CD4-positive, alpha-beta T cell treated with Interleukin-4 for 1 hour (primary cell): Measurements from ENCODE around the gene GPX5.
"Not testable (repeated sequence)": the region's sequence is repeated elsewhere in the genome, so short reads cannot be mapped to it uniquely, and the experiment has no call there.

Experiments
- DNase-seq, 2 donors: peaks; one replicate each; pipeline ENCODE4 v3.0.0-alpha.2; 2020 to 2022

The GPX5 gene

GRCh38 chr6:28515676-28516075 lies 10.0 kb upstream of the GPX5 start, which contains the start of gene GPX6:
GPX6 (minus strand) TSS chr6:28515793; CDS start chr6:28515743, 50 bp downstream.
- no peak for DNase-seq

GRCh38 chr6:28517964-28518363 lies 7.7 kb upstream of the GPX5 start:
- DNase-seq: no peak

- no peak for DNase-seq
Observed at GRCh38 chr6:28522594-28523240, 3.0 kb upstream of the GPX5 start.

- DNase-seq: peak; percentile 25 to 51
Observed at GRCh38 chr6:28523241-28523622, 2.4 kb upstream of the GPX5 start.

- DNase-seq: no peak
Observed at GRCh38 chr6:28530777-28531176, 5.1 kb downstream of the GPX5 start.

- no peak for DNase-seq
Observed at GRCh38 chr6:28531479-28532128, 5.9 kb downstream of the GPX5 start.

GRCh38 chr6:28534306-28534705 lies 8.6 kb downstream of the GPX5 start:
- no peak for DNase-seq

- no peak for DNase-seq
Observed at GRCh38 chr6:28534875-28535274, 9.2 kb downstream of the GPX5 start.

GRCh38 chr6:28537065-28537464 lies 11.4 kb downstream of the GPX5 start:
- DNase-seq: no peak

GRCh38 chr6:28537509-28538140 lies 11.9 kb downstream of the GPX5 start:
- DNase-seq: peak; percentile 28 to 42

- DNase-seq: no peak
Observed at GRCh38 chr6:28541996-28542395, 16.3 kb downstream of the GPX5 start.

- peak; percentile 50 to 73 for DNase-seq
Observed at GRCh38 chr6:28542440-28543296, 17.0 kb downstream of the GPX5 start.

- peak in 1 of 2 donors; percentile 15 for DNase-seq
Observed at GRCh38 chr6:28543651-28544610, 18.2 kb downstream of the GPX5 start.

GRCh38 chr6:28545955-28546354 lies 20.3 kb downstream of the GPX5 start:
- no peak for DNase-seq

GRCh38 chr6:28547003-28547402 lies 21.3 kb downstream of the GPX5 start:
- DNase-seq: not testable (repeated sequence)

- no peak for DNase-seq
Observed at GRCh38 chr6:28551891-28552666, 26.4 kb downstream of the GPX5 start.

GRCh38 chr6:28553384-28553985 lies 27.8 kb downstream of the GPX5 start:
- DNase-seq: no peak

GRCh38 chr6:28553986-28554881 lies 28.6 kb downstream of the GPX5 start:
- DNase-seq: no peak

- DNase-seq: no peak
Observed at GRCh38 chr6:28555136-28555535, 29.5 kb downstream of the GPX5 start.

GRCh38 chr6:28558629-28559028 lies 32.9 kb downstream of the GPX5 start:
- no peak for DNase-seq
